ENCODE data around the gene TM4SF1. TPM values are rescaled to one million over a fixed set of nuclear protein-coding genes. Genes with fewer than 3 reads are reported as not detected.
A peak's percentile ranks its signal among the peaks of the same experiment; 100 is the strongest.

The TM4SF1 gene
- total RNA-seq, 1 donor from 2014 or later = 43.0 TPM

- no peak for DNase-seq (ENCODE audit: low read depth)
- Histone ChIP-seq H3K36me3 (ENCODE audit: control insufficient read depth, insufficient read depth, low read length) (no peaks in the 10 kb centered on the region), H3K27me3 (ENCODE audit: control insufficient read depth, insufficient read depth, low read length) (no peaks in the 10 kb centered on the region), H3K4me3 (ENCODE audit: low read depth, low read length) (no peak overlapping the region)
- no peak for TF ChIP-seq CTCF (IDR thresholded peaks at IDR 0.05; ENCODE audit: insufficient read depth, low read length, poor library complexity, severe bottlenecking)
These were observed 10.6 kb upstream of the TM4SF1 start for GRCh38 chr3:149388001-149388440.

- DNase-seq (ENCODE audit: low read depth) = no peak
- no peaks in the 10 kb centered on the region for H3K27me3 ChIP-seq (ENCODE audit: control insufficient read depth, insufficient read depth, low read length)
- H3K4me3 ChIP-seq (ENCODE audit: low read depth, low read length) = no peak overlapping the region
- H3K36me3 ChIP-seq (ENCODE audit: control insufficient read depth, insufficient read depth, low read length) = no peaks in the 10 kb centered on the region
- TF ChIP-seq CTCF (IDR thresholded peaks at IDR 0.05; ENCODE audit: insufficient read depth, low read length, poor library complexity, severe bottlenecking) = no peak
These were observed 8.8 kb upstream of the TM4SF1 start for GRCh38 chr3:149386299-149386606.

DNA sequence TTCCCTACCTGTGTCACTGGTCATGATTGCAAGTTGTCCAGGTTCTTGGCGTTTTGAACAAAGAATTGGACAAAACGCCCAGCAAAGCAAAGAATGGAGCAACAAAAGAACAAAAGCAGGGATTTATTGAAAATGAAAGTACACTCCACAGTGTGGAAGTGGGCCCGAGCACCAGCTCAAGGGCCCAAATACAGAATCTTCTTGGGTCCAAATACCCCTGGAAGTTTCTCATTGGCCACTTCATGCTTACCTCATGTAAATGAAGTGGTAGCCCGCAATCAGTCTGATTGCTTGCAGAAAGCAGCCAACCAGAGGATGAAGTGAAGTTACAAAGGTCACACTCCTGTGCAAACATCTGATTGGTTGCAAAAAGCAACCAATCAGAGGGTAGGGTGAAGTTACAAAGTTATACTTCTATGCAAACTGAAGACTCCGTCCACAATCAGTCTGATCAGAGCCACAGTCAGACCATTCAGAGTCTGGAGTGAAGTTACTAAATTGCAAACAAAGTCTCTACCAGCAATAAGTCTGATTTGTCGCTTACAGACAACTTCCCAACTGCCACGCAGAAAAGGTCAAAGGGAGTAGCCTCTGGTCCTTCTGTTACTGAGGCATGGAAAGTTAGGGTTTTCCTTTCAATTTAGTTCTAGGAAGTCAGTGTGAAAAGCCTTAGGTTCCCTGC is 8.3 kb upstream of the TM4SF1 start:
- DNase-seq (ENCODE audit: low read depth) = no peak

GRCh38 chr3:149384911-149385321 is 7.5 kb upstream of the TM4SF1 start:
- no peak for TF ChIP-seq CTCF (IDR thresholded peaks at IDR 0.05; ENCODE audit: insufficient read depth, low read length, poor library complexity, severe bottlenecking)
- peak; percentile 86 for DNase-seq (ENCODE audit: low read depth)
- no peaks in the 10 kb centered on the region for H3K27me3 ChIP-seq (ENCODE audit: control insufficient read depth, insufficient read depth, low read length)
- H3K36me3 ChIP-seq (ENCODE audit: control insufficient read depth, insufficient read depth, low read length) = no peaks in the 10 kb centered on the region
- no peak overlapping the region for H3K4me3 ChIP-seq (ENCODE audit: low read depth, low read length)

More for the DNA sequence above, 8.3 kb upstream of the TM4SF1 start:
- Histone ChIP-seq H3K36me3 (ENCODE audit: control insufficient read depth, insufficient read depth, low read length) (no peaks in the 10 kb centered on the region), H3K4me3 (ENCODE audit: low read depth, low read length) (no peak overlapping the region), H3K27me3 (ENCODE audit: control insufficient read depth, insufficient read depth, low read length) (no peaks in the 10 kb centered on the region)
- TF ChIP-seq CTCF (IDR thresholded peaks at IDR 0.05; ENCODE audit: insufficient read depth, low read length, poor library complexity, severe bottlenecking) = no peak

DNA sequence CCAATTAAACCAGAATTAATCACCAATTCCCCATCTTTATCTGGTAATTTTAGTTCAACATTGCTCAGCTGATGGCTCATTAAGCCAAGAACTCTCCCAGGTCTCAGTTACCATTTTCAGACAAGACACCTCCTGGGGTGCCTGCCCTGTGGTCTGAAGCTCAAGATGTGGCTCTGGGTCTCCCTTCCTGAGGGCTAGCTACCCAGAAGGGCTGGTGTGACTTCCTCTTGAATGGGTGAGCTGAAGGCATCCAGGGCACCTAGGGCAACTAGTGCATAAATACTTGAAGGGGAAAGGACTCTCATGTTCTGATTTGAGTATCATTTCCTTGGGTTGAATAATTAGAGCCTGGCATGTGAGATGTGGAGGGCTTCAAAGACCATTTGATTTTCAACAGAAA is 6.7 kb upstream of the TM4SF1 start:
- TF ChIP-seq CTCF (IDR thresholded peaks at IDR 0.05; ENCODE audit: insufficient read depth, low read length, poor library complexity, severe bottlenecking) = no peak
- no peak overlapping the region for H3K4me3 ChIP-seq (ENCODE audit: low read depth, low read length)
- no peaks in the 10 kb centered on the region for H3K36me3 ChIP-seq (ENCODE audit: control insufficient read depth, insufficient read depth, low read length)
- H3K27me3 ChIP-seq (ENCODE audit: control insufficient read depth, insufficient read depth, low read length) = no peaks in the 10 kb centered on the region
- no peak for DNase-seq (ENCODE audit: low read depth)

DNA sequence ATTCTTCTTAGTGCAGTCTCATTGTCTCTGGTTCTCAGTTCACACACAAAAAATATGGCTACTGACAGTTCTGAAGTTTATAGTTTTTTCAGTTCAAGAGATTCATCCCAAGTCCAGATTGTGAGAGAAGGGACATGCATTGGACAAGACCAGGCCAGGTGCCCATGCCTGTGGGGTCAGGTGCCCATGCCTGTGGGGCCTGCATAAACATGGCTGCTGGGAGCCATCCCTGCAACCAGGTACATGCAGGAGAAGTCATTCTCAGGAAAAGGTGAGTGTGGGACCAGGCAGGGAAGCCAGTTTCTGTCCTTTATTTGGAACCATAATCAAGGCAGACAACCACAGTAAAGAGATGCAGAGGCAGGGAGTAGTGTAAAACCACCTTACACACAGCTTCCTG is 6.3 kb upstream of the TM4SF1 start:
- H3K36me3 ChIP-seq (ENCODE audit: control insufficient read depth, insufficient read depth, low read length) = no peaks in the 10 kb centered on the region
- no peak overlapping the region for H3K4me3 ChIP-seq (ENCODE audit: low read depth, low read length)
- no peak for TF ChIP-seq CTCF (IDR thresholded peaks at IDR 0.05; ENCODE audit: insufficient read depth, low read length, poor library complexity, severe bottlenecking)
- H3K27me3 ChIP-seq (ENCODE audit: control insufficient read depth, insufficient read depth, low read length) = no peaks in the 10 kb centered on the region
- DNase-seq (ENCODE audit: low read depth) = no peak

Measured in kidney epithelial cell (primary cell).